ENCODE data around the gene GUCY2D.
"Not testable (repeated sequence)": the region's sequence is repeated elsewhere in the genome, so short reads cannot be mapped to it uniquely, and the experiment has no call there.

DNA sequence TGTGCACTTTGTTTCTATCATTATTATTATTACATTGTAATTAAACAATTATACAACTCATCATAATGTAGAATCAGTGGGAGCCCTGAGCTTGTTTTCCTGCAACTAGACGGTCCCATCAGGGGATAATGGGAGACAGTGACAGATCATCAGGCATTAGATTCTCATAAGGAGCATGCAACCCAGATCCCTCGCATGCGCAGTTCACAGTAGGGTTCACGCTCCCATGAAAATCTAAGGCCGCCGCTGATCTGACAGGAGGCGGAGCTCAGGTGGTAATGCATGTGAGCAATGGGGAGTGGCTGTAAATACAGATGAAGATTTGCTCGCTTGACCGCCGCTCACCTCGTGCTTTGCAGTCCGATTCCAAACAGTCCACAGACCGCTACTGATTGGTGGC, 49.1 kb upstream of the GUCY2D start:
- TF ChIP-seq EZH2 (IDR thresholded peaks at IDR 0.05; ENCODE audit: borderline replicate concordance, insufficient read depth, low read length, poor library complexity, severe bottlenecking); POLR2AphosphoS5 (IDR thresholded peaks at IDR 0.05); RAD21 (conservative IDR thresholded peaks at IDR 0.05); MXI1 (conservative IDR thresholded peaks at IDR 0.05; ENCODE audit: poor library complexity, severe bottlenecking); EP300 (conservative IDR thresholded peaks at IDR 0.05; ENCODE audit: poor library complexity, severe bottlenecking); SMC3 (conservative IDR thresholded peaks at IDR 0.05; ENCODE audit: poor library complexity): not testable (repeated sequence)
- TF ChIP-seq, protein P1, sequence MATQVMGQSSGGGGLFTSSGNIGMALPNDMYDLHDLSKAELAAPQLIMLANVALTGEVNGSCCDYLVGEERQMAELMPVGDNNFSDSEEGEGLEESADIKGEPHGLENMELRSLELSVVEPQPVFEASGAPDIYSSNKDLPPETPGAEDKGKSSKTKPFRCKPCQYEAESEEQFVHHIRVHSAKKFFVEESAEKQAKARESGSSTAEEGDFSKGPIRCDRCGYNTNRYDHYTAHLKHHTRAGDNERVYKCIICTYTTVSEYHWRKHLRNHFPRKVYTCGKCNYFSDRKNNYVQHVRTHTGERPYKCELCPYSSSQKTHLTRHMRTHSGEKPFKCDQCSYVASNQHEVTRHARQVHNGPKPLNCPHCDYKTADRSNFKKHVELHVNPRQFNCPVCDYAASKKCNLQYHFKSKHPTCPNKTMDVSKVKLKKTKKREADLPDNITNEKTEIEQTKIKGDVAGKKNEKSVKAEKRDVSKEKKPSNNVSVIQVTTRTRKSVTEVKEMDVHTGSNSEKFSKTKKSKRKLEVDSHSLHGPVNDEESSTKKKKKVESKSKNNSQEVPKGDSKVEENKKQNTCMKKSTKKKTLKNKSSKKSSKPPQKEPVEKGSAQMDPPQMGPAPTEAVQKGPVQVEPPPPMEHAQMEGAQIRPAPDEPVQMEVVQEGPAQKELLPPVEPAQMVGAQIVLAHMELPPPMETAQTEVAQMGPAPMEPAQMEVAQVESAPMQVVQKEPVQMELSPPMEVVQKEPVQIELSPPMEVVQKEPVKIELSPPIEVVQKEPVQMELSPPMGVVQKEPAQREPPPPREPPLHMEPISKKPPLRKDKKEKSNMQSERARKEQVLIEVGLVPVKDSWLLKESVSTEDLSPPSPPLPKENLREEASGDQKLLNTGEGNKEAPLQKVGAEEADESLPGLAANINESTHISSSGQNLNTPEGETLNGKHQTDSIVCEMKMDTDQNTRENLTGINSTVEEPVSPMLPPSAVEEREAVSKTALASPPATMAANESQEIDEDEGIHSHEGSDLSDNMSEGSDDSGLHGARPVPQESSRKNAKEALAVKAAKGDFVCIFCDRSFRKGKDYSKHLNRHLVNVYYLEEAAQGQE (IDR thresholded peaks at IDR 0.05; ENCODE audit: borderline replicate concordance) = not testable (repeated sequence)
- TF ChIP-seq, protein P2, sequence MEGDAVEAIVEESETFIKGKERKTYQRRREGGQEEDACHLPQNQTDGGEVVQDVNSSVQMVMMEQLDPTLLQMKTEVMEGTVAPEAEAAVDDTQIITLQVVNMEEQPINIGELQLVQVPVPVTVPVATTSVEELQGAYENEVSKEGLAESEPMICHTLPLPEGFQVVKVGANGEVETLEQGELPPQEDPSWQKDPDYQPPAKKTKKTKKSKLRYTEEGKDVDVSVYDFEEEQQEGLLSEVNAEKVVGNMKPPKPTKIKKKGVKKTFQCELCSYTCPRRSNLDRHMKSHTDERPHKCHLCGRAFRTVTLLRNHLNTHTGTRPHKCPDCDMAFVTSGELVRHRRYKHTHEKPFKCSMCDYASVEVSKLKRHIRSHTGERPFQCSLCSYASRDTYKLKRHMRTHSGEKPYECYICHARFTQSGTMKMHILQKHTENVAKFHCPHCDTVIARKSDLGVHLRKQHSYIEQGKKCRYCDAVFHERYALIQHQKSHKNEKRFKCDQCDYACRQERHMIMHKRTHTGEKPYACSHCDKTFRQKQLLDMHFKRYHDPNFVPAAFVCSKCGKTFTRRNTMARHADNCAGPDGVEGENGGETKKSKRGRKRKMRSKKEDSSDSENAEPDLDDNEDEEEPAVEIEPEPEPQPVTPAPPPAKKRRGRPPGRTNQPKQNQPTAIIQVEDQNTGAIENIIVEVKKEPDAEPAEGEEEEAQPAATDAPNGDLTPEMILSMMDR (IDR thresholded peaks at IDR 0.05; ENCODE audit: poor library complexity, severe bottlenecking) = not testable (repeated sequence)

Measured in neural cell (in vitro differentiated cells).